ENCODE measurements around the gene TRPM2.

The TRPM2 gene

DNA sequence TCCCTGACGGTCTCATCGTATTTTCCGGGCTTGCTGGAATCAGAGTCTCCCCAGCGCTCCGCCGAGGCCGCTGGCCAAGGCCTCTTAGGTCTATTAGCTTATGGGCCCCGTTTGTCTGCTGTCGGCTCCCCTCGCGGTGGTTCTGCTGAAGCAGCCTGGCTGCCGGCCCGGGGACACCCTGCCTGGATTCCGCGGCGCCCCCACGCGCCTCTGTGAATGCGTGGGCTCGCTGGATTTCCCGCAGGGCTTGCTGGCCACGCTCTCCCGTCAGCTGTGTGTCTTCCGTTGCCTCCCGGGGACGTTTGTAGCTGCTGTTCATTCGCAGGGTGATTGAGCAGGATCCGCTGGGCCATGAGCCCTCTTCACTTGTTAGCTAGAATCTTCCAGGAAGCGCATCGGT is 110.3 kb downstream of the TRPM2 start:
- no peak for DNase-seq (ENCODE audit: low read depth in 2 of 2)

DNA sequence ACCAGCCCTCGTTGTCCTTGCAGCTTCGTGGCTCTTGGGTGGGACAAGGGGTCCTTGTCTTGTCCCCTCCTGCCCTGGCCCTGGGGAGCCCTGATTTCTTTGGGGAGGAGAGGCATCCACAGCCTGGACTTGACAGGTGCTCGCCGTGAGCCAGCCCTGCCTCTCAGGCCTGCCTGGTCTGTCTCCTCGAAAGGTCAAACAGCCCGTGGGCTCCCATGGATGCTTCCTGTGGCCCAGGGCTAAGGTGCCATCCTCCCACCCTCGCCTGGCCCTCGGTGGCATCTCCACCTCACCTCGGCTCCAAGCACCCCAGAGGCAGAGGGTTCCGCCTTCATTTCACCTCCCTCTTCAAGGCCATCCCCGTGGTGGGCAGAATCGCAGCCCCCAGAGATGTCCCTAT is 110.9 kb downstream of the TRPM2 start:
- DNase-seq (ENCODE audit: low read depth in 2 of 2): no peak

GRCh38 chr21:44466351-44466954 is 113.0 kb downstream of the TRPM2 start:
- DNase-seq (ENCODE audit: low read depth in 2 of 2): no peak

DNA sequence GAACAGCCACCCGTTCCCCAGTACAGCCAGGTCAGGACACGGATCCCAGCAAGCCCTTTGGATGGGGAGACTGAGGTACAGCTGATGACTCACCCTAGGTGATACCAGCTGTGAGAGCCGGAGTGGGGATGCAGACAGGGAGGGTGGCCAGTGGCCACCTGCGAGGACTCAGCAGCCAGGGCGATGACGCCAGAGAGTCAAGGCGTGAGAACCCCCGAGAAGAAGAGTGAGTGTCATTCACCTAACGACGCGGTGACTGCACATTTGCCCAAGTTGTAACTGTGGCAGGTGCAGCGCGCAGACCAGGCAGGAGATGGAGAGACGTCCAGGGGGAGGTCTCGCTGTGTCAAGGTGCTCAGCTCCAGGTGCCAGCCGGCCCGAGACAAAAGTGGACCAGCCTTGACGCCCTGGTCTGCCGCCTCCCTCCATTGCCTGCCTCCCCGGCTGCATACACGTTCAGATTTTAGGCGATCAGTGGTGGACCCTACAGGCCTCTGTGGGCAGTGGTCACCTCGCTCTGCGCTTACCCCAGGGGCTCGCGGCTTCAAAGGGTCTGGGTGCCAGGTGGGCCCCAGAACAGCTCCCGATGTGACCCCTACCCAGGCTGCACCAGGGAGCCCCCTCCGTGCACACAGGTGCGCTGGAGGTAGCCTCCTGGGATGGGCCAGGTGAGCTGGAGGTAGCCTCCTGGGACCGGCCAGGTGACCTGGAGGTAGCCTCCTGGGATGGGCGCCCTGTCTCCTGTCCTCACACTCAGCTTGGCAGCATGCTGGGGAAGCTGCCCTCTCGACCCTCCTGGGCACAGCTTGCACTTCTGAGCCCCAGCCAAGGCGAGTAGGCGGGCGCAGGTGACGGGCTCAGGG is 113.8 kb downstream of the TRPM2 start:
- DNase-seq (ENCODE audit: low read depth in 2 of 2): no peak

- DNase-seq (ENCODE audit: low read depth in 2 of 2): no peak
These were observed 114.4 kb downstream of the TRPM2 start for GRCh38 chr21:44467859-44468195.

DNA sequence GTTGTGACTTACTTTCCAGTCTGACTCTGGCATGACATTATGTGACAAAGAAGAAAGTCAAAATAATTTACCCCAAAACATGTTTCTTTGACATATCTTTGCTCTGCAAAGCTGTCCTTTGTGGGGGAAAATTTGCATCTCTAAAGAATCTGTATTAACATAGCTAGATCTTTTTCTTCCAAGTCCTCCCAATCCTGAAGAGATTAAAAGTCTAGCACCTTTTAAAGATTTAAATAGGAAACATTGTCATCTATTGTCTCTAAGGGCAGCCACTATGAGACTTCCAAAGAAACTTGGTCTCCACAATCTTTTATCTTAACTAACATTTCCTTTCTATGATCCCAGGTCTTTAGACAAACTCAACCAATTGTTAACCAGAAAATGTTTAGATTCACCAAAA is 117.9 kb downstream of the TRPM2 start:
- DNase-seq (ENCODE audit: low read depth in 2 of 2): no peak

GRCh38 chr21:44471996-44472395 is 118.6 kb downstream of the TRPM2 start:
- DNase-seq (ENCODE audit: low read depth in 2 of 2): no peak

- no peak for DNase-seq (ENCODE audit: low read depth in 2 of 2)
These were observed 120.6 kb downstream of the TRPM2 start for GRCh38 chr21:44473915-44474555.

DNA sequence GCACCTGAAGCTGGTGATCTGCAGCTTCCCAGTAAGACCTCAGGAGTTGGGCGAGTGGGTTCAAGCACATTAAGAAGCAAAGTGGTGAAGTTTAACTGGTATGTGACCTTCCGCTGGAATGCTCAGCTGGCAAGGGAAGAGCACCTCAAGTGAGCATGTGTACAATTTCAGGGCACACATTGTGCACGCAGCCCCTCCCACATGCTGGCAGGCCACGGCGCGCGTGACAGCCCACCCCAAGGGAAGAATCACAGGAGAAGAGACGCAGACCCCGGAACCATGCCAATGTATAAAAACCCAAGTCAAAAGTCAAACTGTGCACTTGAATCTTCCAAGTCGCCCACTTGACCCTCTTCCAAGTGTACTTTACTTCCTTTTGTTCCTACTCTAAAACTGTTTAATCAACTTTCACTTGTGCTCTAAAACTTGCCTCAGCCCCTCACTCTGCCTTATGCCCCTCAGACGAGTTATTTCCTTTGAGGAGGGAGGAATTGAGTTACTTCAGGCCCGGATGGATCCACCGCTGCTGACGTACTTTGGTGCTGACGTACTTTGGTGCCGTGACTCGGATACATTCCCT is 121.9 kb downstream of the TRPM2 start:
- no peak for DNase-seq (ENCODE audit: low read depth in 2 of 2)

DNA sequence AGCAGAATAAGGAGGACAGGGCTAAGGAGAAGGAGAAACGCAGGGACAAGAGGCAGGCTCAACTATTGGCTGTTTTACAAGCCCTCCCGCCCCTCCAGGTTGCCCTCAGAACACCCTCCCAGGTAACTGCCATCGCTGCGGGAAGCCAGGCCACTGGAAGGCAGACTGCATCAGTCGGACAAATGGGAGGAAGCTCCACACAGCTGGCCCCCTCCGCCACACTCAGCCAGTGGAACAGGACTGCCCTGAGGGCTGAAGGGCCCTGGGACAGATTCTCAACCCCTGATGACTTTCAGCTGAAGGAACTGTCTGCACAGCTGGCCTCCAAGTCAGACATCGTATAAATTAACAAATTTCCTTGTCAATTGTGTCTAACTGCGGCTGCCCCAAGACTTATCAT is 123.7 kb downstream of the TRPM2 start:
- DNase-seq (ENCODE audit: low read depth in 2 of 2): no peak

DNA sequence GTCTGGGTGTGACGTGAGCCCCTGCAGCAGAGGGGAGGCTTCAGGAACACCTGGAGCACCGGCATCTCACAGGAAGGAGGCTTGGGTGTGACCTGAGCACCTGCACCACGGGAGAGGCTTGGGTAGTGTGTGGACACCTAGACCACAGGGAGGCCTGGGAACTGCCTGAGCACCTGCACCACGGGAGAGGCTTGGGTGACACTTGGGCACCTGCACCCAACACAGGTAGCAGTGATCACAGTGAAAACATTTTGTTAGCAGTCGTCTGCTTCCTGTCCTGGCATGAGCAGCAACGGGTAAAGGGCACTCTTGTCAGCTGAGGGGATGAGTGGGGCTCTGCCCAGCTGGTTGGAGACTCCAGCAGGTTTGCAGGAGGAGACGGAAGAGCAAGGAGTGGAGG is 124.3 kb downstream of the TRPM2 start:
- no peak for DNase-seq (ENCODE audit: low read depth in 2 of 2)

DNA sequence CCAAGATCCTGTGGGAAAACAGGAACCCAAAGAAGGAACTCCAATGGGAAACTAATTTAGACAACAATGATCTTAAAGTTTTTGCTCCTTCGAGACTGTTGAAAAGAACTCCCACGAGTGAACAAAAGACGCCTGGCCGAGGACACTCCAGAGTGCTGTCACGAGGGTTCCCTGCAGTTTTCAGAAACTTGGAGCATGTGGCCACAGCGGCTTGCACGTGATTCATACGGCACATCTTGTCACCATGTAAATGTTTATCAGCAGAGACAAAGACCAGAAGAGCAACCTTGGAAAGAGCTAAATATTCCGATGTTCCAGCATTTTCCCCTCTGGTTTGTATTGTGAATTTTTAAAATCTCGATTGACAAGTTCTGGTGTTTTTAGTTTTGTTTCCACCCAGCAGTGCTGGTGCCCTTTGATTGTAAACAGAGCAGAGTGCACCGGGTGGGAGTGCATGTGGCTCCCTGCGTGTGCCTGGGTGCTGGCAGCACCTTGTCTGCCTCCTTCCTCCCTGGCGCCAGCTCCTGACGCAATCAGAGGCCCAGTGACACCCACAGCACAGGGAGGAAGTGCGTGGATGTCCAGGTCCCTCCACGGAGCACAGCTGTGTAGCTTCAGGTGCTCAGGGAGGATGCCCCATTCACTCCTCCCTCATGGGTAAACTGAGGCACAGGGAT is 124.8 kb downstream of the TRPM2 start:
- no peak for DNase-seq (ENCODE audit: low read depth in 2 of 2)

GRCh38 chr21:44478801-44479167 is 125.4 kb downstream of the TRPM2 start:
- no peak for DNase-seq (ENCODE audit: low read depth in 2 of 2)

GRCh38 chr21:44479556-44480199 is 126.3 kb downstream of the TRPM2 start:
- peak; percentile 12 to 18 for DNase-seq (ENCODE audit: low read depth in 2 of 2)

DNA sequence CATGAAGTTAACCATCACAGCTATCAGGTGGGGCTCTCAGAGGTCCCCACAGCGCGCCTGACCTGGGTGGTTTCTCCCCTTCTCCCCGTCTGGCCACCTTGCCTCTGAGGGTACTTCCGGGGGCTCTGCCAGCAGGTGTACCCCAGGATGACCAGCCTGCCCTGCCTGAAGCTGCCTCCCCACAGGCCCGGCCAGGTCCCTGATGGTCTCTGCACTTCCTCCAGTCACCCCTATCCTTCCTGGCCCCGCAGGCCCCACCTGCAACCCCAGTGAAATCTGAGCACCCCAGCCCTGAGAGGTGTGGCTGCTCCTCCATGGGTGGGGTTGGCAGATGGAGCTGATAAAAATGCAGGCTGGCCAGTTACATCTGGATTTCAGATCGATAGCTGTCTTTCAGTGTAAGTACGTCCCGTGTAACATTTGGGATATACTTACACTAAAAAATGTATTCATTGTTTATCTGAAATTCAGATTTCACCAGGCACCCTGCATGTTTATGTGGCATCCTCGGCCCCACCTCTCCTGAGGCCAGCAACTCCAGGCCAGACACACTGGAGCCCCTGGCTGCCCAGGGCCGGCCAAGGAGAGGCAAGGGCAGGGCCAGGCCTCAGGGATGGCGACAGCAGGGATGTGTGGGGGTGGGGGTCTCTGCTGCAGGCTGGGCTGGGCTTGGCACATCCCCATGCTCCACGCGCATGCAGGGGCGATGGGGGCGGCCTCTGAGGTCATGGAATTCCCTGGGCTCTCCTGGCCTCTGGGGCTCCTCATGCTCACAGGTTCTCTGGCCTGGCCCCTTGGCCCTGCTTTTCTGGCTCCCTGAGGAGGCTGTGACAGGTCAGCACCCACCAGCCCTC is 127.0 kb downstream of the TRPM2 start:
- DNase-seq (ENCODE audit: low read depth in 2 of 2): no peak

GRCh38 chr21:44482581-44483287 is 129.3 kb downstream of the TRPM2 start:
- no peak for DNase-seq (ENCODE audit: low read depth in 2 of 2)

DNA sequence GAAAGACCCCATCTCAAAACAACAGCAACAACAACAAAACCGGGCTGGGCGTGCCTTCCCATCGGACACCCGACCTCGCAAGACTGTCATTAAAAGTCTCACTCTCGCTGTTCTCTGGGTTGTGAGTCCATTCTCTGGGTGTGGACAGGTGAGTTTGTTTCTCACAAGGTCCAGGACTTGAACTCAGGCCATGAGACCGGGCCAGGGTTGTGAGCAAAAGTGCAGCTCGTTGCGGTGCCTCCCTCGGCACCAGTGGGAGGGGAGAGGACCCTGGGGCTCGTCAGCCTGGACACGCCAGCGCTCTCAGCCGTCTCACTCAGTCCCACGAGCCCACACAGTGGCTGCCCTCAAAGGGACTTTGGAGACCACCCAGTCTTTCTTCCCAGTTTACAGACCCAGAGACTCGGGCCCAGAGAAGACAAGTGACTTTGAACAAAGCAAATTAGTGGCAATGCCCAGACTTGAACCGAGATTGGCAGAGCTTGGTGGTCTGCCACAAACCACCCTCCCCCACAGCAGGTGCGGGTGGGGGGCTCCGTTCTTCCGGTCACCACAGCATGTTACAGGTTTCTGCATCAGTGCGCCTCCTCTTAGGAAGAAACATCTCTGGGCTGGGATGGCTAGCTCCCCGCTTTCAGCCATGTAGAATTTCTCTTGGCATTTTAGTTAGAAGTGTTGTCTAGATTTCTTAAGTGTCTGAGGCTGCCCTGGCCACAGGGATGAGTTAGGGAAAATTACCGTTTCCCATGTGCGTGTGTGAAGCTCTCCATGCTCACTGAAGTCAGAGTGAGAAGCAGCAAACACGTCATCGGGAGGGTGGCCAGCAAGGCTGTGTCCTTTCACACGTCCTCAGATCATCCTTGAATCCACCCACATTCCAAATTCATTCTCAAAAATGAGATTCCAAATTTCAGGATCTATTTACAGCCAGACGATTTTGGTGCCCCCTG is 130.1 kb downstream of the TRPM2 start:
- DNase-seq (ENCODE audit: low read depth in 2 of 2): no peak

DNA sequence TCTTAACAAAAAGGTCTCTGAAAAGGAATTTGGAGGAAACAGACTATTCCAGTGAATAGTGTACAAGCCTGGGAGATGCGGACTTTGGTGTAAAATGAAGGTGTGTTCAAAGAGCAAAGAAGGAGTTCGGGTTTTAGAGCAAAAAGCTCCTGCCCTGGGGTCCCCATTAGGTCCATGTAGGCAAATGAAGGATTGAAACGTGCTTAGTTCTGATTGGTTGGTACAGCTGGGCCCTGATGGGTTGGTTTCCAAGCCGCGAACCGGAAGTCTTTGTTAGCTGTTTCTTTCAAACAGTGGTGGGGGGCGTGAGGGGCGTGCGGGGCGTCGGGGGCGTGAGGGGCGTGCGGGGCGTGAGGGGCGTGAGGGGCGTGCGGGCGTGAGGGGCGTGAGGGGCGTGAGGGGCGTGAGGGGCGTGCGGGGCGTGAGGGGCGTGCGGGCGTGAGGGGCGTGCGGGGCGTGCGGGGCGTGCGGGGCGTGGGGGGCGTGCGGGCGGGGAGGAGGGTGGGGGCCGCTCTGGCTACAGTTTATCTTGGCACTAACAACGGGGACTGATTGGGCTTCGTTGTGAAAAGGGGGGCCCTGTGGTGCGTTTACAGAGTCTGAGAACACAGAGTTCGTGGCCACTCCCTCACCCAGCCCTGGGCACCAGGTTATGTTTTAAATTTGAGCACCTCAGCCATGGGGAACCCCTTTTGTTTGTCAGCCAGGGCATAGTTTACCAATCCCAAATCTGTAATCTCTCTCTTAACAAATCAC is 131.3 kb downstream of the TRPM2 start:
- DNase-seq (ENCODE audit: low read depth in 2 of 2): no peak

All from stimulated activated CD8-positive, alpha-beta memory T cell treated with anti-CD3 and anti-CD28 coated beads, Interleukin-7, amount 100 ng/mL, for 4 hours (primary cell).